Spinal cord (tissue), 10 donors: Measurements from ENCODE around the gene PDE4D. TPM values are rescaled to one million over a fixed set of nuclear protein-coding genes. Genes with fewer than 3 reads are reported as not detected.
"Not testable (repeated sequence)": the region's sequence is repeated elsewhere in the genome, so short reads cannot be mapped to it uniquely, and the experiment has no call there.

Experiments
- DNase-seq, 6 donors: peaks; one replicate each; pipeline versions ENCODE4 v3.0.0 to v3.0.0-alpha.2; 2013 to 2015; ENCODE audit warnings: low spot score in 6 of 6, low read depth in 4 of 6
- H3K27ac ChIP-seq: one replicate; pipeline ENCODE4 v1.5.1; 2013; ENCODE audit warnings: low read depth, low read length, control low read depth
- H3K27me3 ChIP-seq: one replicate; pipeline ENCODE4 v1.6.1; 2013; ENCODE audit warnings: low read length; ENCODE audit not compliant: control insufficient read depth, insufficient read depth
- H3K36me3 ChIP-seq: one replicate; pipeline ENCODE4 v1.6.1; 2013; ENCODE audit warnings: low read length; ENCODE audit not compliant: control insufficient read depth, insufficient read depth
- H3K4me1 ChIP-seq: one replicate; pipeline ENCODE4 v1.6.1; 2013; ENCODE audit warnings: low read length; ENCODE audit not compliant: control insufficient read depth, insufficient read depth
- H3K4me3 ChIP-seq: one replicate; pipeline ENCODE4 v1.5.1; 2013; ENCODE audit warnings: low read depth, low read length, control low read depth
- H3K9me3 ChIP-seq: one replicate; pipeline ENCODE4 v1.6.1; 2013; ENCODE audit warnings: low read length; ENCODE audit not compliant: control insufficient read depth, insufficient read depth
- WGBS: methylation state at CpG from one replicate; pipeline ENCODE4 v1.1.5; 2013; ENCODE audit warnings: missing lambda C conversion rate; ENCODE audit not compliant: insufficient coverage; 5-methylcytosine and 5-hydroxymethylcytosine counted together
- polyA plus RNA-seq, 2 donors: library from polyadenylated mRNA; unstranded; fragments of 120-200 nt; gene quantifications; one replicate each; pipeline ENCODE4 v1.2.1, GENCODE V29; 2013; ENCODE audit not compliant: insufficient read length in 2 of 2
- total RNA-seq, 2 donors: library from RNA; depleted of rRNA in 1 of 2; stranded (reverse); fragments of 120-200 nt in 1 of 2; fragments of >200 nt in 1 of 2; gene quantifications; one replicate each; pipeline versions ENCODE4 v1.2.3 to v1.2.4, GENCODE V29; 2013 to 2014
- donor health status: healthy.

Gene PDE4D
- total and polyA plus RNA-seq, 4 donors: 16.1 to 84.0 (median 37.0) TPM

DNA sequence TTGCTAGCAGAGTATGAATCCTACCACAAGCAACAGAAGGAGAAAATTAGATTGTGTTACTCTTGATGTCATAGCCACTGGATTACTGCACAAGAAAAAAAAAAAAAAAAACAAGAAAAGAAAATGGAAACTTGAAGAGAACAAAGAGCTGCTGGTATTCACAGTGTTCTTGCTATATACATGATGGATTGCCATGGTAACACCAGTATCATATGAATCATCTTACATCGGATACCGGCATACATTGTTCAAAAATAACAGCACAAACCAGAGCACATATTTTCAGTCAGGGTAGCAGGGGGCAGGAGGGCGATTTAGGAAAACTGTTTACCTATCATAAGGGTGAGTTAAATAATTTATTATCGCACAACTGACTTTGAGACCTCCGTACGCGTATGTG is 472.9 kb downstream of the PDE4D start:
- Histone ChIP-seq H3K9me3 (no peaks in the 10 kb centered on the region), H3K4me1 (no peaks in the 10 kb centered on the region), H3K4me3 (no peak overlapping the region), H3K27ac (no peak overlapping the region), H3K36me3 (no peaks in the 10 kb centered on the region), H3K27me3 (no peaks in the 10 kb centered on the region)
- no peak for DNase-seq
- WGBS: no CpG with 5 or more reads among the region's 7 CpGs

DNA sequence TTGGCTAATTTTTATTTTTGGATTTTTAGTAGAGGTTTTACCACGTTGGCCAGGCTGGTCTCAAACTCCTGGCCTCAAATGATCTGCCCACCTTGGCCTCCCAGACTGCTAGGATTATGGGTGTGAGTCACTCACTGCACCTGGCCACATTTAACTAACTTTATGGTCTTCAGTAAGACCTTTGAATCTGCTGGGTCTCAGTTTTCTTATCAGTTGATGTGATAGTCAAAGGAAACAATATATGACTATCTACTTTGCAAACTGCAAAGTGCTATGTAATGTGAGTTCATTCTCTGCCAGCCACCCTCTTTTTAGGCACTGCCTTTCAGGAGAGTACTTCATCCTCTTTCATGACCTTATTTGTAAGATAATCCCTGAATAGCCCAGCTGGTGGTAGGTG is 474.7 kb downstream of the PDE4D start:
- Histone ChIP-seq H3K36me3 (no peaks in the 10 kb centered on the region), H3K27ac (no peak overlapping the region), H3K27me3 (no peaks in the 10 kb centered on the region), H3K4me1 (no peaks in the 10 kb centered on the region), H3K9me3 (no peaks in the 10 kb centered on the region), H3K4me3 (no peak overlapping the region)
- WGBS: no CpG with 5 or more reads among the region's 1 CpG
- DNase-seq: no peak

DNA sequence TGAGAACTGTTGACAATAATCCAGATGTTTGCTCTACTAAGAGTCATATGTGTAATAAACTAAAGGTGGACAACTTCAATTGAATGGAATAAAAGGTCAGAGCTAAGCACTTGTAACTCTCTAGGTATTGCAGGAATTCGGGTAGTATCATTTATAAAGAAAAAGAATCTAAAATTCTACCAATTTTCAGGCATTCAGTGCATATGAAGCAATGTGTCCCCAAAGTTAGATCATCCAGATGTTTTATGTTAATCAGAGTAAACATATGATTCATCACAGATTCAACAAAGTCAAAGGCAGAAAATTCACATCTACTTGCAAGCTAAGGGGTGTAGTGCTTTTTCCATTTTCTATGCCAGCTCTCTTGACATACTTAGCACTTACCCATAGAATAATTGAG is 477.1 kb downstream of the PDE4D start:
- H3K4me3 ChIP-seq: no peak overlapping the region
- H3K4me1 ChIP-seq: no peaks in the 10 kb centered on the region
- no CpG with 5 or more reads among the region's 1 CpG for WGBS
- DNase-seq: no peak
- H3K9me3 ChIP-seq: no peaks in the 10 kb centered on the region
- no peaks in the 10 kb centered on the region for H3K27me3 ChIP-seq
- H3K27ac ChIP-seq: no peak overlapping the region
- no peaks in the 10 kb centered on the region for H3K36me3 ChIP-seq

DNA sequence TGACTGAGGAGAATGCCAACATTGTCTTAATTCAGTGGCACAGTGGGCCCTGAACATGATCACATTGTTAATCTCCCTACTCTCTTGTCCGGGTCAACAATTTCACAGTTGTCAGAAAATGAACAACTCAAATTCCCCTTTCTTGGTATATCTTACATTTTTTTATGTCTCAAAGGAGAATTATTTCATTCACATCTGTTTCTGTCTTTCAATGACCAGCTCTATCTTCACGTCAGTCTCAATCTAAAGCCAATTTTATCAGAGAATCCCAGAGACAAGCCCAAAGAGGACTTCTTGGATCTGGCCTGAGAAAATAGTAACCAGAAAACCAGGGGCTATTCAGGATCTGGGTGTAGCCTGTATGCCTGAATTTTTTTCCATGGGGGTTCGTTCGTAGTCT is 477.5 kb downstream of the PDE4D start:
- Histone ChIP-seq H3K27ac (no peak overlapping the region), H3K4me3 (no peak overlapping the region), H3K36me3 (no peaks in the 10 kb centered on the region), H3K9me3 (no peaks in the 10 kb centered on the region), H3K27me3 (no peaks in the 10 kb centered on the region), H3K4me1 (no peaks in the 10 kb centered on the region)
- no peak for DNase-seq
- 94% methylated on average over 3 of the region's 4 CpGs for WGBS

DNA sequence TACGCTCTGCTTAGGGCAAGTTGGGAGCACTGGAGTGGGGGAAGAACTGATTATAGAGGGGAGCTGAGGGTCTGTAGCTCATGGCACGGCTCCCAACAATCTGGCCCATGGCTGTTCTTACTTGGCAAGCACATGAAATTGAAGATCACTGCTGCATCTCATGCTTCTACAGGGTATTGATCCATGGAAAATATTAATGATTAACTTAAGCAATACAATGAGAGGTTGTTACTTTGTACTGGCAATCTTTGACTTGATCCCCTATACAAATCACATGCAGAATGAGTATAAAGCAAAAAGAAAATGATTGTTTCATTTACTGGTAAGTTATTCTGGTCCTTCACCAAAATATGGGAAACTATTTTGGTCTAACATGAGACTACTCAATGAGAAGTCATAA is 481.1 kb downstream of the PDE4D start:
- Histone ChIP-seq H3K36me3 (no peaks in the 10 kb centered on the region), H3K27ac (no peak overlapping the region), H3K27me3 (no peaks in the 10 kb centered on the region), H3K4me1 (no peaks in the 10 kb centered on the region), H3K4me3 (no peak overlapping the region), H3K9me3 (peaks cover 8% of the 10 kb centered on the region)
- DNase-seq: no peak
- WGBS: no CpG with 5 or more reads among the region's 2 CpGs

DNA sequence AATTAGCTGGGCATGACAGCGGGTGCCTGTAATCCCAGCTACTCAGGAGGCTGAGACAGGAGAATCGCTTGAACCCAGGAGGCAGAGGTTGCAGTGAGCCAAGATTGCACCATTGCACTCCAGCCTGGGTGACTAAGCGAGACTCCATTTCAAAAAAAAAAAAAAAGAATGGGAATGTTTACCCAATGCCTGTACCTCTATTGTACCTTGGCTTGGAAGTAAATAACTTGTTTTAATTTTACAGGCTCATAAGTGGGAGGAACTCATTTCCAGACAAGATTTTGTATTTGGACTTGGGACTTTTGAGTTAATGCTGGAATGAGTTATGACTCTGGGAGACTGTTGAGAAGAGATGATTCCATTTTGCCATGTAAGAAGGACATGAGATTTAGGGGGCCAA is 484.5 kb downstream of the PDE4D start:
- not testable (repeated sequence) for H3K27me3 ChIP-seq, H3K36me3 ChIP-seq, H3K4me3 ChIP-seq, H3K27ac ChIP-seq, DNase-seq, H3K4me1 ChIP-seq
- whole genome bisulfite sequencing: no CpG with 5 or more reads among the region's 3 CpGs
- peaks cover 12% of the 10 kb centered on the region for H3K9me3 ChIP-seq

DNA sequence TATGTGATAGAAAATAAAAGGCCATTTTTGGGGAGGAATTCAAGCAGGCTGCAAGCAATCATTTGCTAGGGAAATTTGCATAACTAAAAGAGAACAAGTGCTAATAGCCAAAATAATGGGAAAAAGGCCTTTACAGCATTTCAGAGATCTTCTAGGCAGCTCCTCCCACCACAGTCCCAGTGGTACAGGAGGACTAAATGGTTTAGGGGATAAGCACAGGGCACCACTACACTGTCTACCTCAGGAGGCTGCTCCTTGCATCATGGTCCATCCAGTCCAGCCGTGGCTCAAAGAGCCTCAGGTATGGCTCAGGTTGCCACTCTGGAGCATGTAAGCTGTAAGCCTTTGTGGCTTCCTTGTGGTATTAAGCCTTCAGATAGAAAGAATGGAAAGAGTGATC is 485.6 kb downstream of the PDE4D start:
- DNase-seq: no peak

DNA sequence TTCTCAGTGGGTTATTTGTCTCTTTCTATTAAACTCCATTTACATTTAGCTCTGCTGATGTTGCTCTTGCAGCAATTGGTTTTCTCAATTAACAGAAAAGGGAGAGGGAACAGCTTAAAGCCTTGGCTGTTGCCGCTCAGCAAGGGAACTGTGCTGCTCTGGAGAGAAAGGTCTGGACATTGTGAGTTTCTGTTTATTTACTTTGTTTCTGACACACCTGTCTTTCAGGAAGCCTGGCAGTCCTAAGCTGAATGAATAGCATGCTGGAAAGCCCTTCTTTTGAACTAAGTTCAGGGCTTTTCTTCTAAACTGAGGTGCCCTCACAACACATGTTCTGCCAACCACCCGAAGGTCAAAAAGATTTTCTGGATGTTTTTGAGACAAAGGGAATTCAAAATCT is 491.9 kb downstream of the PDE4D start:
- Histone ChIP-seq H3K27ac (no peak overlapping the region), H3K36me3 (no peaks in the 10 kb centered on the region), H3K4me1 (no peaks in the 10 kb centered on the region), H3K9me3 (peaks cover 3% of the 10 kb centered on the region), H3K27me3 (no peaks in the 10 kb centered on the region), H3K4me3 (no peak overlapping the region)
- DNase-seq: no peak
- 22% methylated on average over 1 of the region's 2 CpGs for WGBS

More for the DNA sequence above, 485.6 kb downstream of the PDE4D start:
- Histone ChIP-seq H3K4me1 (no peaks in the 10 kb centered on the region), H3K4me3 (no peak overlapping the region), H3K36me3 (no peaks in the 10 kb centered on the region), H3K27ac (no peak overlapping the region), H3K9me3 (peaks cover 12% of the 10 kb centered on the region), H3K27me3 (no peaks in the 10 kb centered on the region)
- WGBS: 100% methylated on average over 1 of the region's 1 CpG

DNA sequence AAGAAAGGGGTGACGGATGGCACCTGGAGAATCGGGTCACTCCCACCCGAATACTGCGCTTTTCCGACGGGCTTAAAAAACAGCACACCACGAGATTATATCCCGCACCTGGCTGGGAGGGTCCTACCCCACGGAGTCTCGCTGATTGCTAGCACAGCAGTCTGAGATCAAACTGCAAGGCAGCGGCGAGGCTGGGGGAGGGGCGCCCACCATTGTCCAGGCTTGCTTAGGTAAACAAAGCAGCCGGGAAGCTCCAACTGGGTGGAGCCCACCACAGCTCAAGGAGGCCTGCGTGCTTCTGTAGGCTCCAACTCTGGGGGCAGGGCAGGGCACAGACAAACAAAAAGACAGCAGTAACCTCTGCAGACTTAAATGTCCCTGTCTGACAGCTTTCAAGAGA is 498.6 kb downstream of the PDE4D start:
- 57% methylated on average over 2 of the region's 15 CpGs for WGBS
- not testable (repeated sequence) for DNase-seq, H3K9me3 ChIP-seq, H3K27me3 ChIP-seq, H3K4me3 ChIP-seq, H3K27ac ChIP-seq, H3K4me1 ChIP-seq, H3K36me3 ChIP-seq

DNA sequence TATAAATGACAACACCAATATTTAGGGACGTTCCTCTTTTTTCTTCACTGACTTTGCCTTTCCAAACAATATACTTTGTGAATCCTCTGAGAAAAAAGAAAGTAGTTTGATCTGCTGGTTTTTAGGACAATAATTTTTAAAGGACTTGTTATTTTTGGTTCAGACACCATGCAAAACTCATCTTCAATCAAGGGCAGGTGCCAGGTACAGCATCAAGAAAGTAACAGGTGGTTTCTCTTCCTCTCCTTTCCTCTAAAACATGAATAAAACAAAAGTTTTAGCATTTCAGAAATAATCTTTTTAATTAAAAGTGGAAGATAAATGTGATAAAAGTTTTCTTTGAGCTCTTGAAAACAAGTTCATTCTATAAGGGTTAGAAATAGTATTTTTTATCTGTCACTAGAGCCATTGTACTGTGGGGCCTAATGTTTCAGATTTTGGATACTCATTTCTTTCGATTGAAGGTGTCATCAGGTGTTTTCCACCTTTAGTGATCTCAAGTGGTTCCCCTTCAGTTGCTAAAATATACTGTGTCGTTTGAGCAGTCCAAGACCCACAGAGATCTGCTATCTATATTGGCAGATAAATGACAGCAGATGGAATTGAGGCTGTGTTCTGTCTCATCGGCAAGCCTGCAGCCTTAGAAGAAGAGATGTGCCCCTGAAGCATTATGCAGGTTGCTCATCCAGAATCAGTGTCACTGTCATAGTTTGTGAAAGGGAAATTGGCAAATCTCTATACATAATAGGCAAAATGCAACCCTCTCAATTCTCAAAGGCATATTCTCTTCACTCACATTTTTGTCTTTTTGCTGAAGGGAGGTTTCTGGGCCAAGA is 499.7 kb downstream of the PDE4D start:
- no peak overlapping the region for H3K4me3 ChIP-seq
- H3K4me1 ChIP-seq: no peaks in the 10 kb centered on the region
- 50% methylated on average over 1 of the region's 4 CpGs for WGBS
- no peak overlapping the region for H3K27ac ChIP-seq
- no peaks in the 10 kb centered on the region for H3K9me3 ChIP-seq
- no peaks in the 10 kb centered on the region for H3K36me3 ChIP-seq
- DNase-seq: peak in 1 of 6 donors; percentile 73
- H3K27me3 ChIP-seq: no peaks in the 10 kb centered on the region
